Measurements from ENCODE around the gene ADIG. TPM values are rescaled to one million over a fixed set of nuclear protein-coding genes. Genes with fewer than 3 reads are reported as not detected.

Gene ADIG
- total RNA-seq, result not detected in 2 replicates

GRCh38 chr20:38581013-38581412 lies at the start of gene ADIG:
Gene ADIG, plus strand, starts transcription at chr20:38581197. Its CDS starts 54 bp downstream, at chr20:38581251.

GRCh38 chr20:38601216-38602184 lies 20.5 kb downstream of the ADIG start, which contains the start of gene ARHGAP40:
Gene ARHGAP40, plus strand, starts transcription at chr20:38601809.

Other genes with a start within 250 kb of the ADIG start
- 0.98 TPM in 1 of 2 replicates, not detected in the other for gene LBP, start 234.7 kb upstream of the ADIG start, total RNA-seq
- gene SNHG17, start 145.9 kb upstream of the ADIG start, total RNA-seq, result 4.6 and 12.4 TPM in 2 replicates
- 32.9 and 33.8 TPM in 2 replicates for gene RALGAPB, start 108.4 kb upstream of the ADIG start, total RNA-seq
- gene ARHGAP40, start 20.6 kb downstream of the ADIG start, total RNA-seq, result not detected in 2 replicates
- not detected in 2 replicates for gene SLC32A1, start 143.3 kb downstream of the ADIG start, total RNA-seq
- gene ACTR5, start 167.3 kb downstream of the ADIG start, total RNA-seq, result 5.2 and 5.5 TPM in 2 replicates
- gene PPP1R16B, start 224.5 kb downstream of the ADIG start, total RNA-seq, result 0.13 TPM in 2 replicates